ENCODE measurements around the gene WDHD1.

DNA sequence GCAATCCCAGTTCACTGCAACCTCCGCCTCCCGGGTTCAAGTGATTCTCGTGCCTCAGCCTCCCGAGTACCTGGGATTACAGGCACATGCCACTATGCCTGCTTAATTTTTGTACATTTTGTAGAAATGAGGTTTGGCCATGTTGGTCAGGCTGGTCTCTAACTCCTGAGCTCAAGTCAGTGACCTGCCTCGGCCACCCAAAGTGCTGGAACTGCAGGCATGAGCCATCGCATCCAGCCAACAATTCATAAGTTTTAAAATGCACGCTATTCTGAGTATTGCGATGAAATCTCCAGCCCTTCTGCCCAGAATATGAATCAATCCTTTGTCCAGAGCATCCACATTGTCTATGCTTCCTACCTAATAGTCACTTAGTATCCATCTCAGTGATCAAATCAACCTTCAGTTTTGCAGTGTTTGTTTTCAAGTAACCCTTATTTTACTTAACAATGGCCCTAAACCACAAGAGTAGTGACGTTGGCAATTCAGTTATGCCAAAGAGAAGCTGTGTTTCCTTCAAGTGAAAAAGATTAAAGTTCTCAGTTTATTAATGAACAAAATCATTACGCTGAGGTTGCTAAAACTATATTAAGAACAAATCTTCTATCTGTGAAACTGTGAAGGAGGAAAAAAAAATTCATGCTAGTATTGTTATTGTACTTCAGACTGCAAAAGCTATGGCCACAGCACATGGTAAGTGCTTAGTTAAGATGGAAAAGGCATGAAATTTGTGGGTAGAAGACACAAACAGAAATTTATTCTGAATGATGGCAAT lies 135.2 kb downstream of the WDHD1 start:
- TF ChIP-seq, protein P1, sequence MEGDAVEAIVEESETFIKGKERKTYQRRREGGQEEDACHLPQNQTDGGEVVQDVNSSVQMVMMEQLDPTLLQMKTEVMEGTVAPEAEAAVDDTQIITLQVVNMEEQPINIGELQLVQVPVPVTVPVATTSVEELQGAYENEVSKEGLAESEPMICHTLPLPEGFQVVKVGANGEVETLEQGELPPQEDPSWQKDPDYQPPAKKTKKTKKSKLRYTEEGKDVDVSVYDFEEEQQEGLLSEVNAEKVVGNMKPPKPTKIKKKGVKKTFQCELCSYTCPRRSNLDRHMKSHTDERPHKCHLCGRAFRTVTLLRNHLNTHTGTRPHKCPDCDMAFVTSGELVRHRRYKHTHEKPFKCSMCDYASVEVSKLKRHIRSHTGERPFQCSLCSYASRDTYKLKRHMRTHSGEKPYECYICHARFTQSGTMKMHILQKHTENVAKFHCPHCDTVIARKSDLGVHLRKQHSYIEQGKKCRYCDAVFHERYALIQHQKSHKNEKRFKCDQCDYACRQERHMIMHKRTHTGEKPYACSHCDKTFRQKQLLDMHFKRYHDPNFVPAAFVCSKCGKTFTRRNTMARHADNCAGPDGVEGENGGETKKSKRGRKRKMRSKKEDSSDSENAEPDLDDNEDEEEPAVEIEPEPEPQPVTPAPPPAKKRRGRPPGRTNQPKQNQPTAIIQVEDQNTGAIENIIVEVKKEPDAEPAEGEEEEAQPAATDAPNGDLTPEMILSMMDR (conservative IDR thresholded peaks at IDR 0.05; ENCODE audit: low read depth, low read length), result no peak
- TF ChIP-seq EZH2 (IDR thresholded peaks at IDR 0.05; ENCODE audit: low read length, unreplicated experiment), result no peak
- TF ChIP-seq EZH2phosphoT487 (IDR thresholded peaks at IDR 0.05; ENCODE audit: borderline replicate concordance, low read length), result no peak

All from PC-3 (cell line).